Measurements from ENCODE around the gene IPPK.

DNA sequence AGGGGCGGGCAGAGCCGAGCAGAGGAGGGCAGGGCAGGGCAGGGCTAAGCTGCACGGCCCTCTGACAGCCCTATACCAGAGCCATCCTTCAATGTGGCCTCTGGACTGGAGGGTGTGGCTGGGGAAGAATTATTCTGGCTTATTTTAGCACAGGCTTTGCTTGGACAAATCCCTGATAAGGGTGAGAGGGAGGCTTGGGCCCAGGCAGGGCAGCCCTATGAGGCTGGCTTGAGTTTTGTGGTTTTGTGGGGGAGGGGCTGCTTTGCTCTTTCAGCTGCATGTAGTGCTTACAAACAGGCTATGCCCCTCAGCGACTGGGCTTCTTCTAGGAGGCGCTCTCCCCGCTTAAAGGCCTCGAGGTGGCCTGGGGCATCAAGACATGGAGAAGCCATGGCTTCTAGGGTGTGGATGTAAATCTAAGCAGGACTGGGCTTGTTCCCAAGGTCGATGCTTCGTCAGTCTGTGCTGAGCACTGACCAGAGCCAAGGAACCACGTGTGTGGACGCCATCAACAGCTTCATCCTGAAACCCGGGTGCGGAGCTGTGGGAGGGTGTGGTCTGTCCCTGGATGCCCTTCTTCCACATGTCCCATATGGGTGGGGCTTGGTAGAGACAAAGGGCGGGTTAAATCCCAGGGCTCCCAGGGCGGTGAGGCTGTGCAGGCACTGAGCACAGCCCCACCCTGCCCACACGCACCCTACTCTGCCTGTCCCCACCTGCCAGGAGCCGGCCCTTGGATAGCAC is 45.7 kb upstream of the IPPK start:
- TF ChIP-seq, protein P1, sequence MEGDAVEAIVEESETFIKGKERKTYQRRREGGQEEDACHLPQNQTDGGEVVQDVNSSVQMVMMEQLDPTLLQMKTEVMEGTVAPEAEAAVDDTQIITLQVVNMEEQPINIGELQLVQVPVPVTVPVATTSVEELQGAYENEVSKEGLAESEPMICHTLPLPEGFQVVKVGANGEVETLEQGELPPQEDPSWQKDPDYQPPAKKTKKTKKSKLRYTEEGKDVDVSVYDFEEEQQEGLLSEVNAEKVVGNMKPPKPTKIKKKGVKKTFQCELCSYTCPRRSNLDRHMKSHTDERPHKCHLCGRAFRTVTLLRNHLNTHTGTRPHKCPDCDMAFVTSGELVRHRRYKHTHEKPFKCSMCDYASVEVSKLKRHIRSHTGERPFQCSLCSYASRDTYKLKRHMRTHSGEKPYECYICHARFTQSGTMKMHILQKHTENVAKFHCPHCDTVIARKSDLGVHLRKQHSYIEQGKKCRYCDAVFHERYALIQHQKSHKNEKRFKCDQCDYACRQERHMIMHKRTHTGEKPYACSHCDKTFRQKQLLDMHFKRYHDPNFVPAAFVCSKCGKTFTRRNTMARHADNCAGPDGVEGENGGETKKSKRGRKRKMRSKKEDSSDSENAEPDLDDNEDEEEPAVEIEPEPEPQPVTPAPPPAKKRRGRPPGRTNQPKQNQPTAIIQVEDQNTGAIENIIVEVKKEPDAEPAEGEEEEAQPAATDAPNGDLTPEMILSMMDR (IDR thresholded peaks at IDR 0.05), result no peak
- no peak for TF ChIP-seq POLR2AphosphoS5 (IDR thresholded peaks at IDR 0.05)

Measured in gastroesophageal sphincter (tissue), 3 donors.